Muscle layer of duodenum (tissue), 2 donors: ENCODE results near the gene ELANE.
"Not testable (repeated sequence)": the region's sequence is repeated elsewhere in the genome, so short reads cannot be mapped to it uniquely, and the experiment has no call there.

Source experiments
- H3K27ac ChIP-seq: one replicate; pipeline ENCODE4 v1.7.0; 2013; ENCODE audit warnings: mild to moderate bottlenecking, low read length
- H3K27me3 ChIP-seq: one replicate; pipeline ENCODE4 v1.7.0; 2013; ENCODE audit warnings: low read depth, mild to moderate bottlenecking, control low read depth, low read length
- H3K36me3 ChIP-seq, 2 donors: one replicate each; pipeline ENCODE4 v1.7.0; 2013; ENCODE audit warnings: low read length in 2 of 2, control low read depth in 1 of 2, mild to moderate bottlenecking in 1 of 2; ENCODE audit not compliant: insufficient read depth in 2 of 2, control insufficient read depth in 1 of 2
- H3K4me1 ChIP-seq, 2 donors: one replicate each; pipeline ENCODE4 v1.7.0; 2013; ENCODE audit warnings: low read length in 2 of 2, mild to moderate bottlenecking in 2 of 2, control low read depth in 1 of 2, moderate library complexity in 1 of 2; ENCODE audit not compliant: insufficient read depth in 2 of 2, control insufficient read depth in 1 of 2
- H3K4me3 ChIP-seq, 2 donors: one replicate each; pipeline ENCODE4 v1.7.0; 2013; ENCODE audit warnings: low read length in 2 of 2, low read depth in 1 of 2, mild to moderate bottlenecking in 1 of 2
- H3K9me3 ChIP-seq, 2 donors: one replicate each; pipeline ENCODE4 v1.7.0; 2013; ENCODE audit warnings: low read length in 2 of 2, control low read depth in 1 of 2, mild to moderate bottlenecking in 1 of 2; ENCODE audit not compliant: control insufficient read depth in 1 of 2
- donor health status: healthy.

The ELANE gene

GRCh38 chr19:829129-829758, 22.9 kb upstream of the ELANE start:
- Histone ChIP-seq H3K27me3 (no peaks in the 10 kb centered on the region), H3K4me3 (no peak overlapping the region)

GRCh38 chr19:831407-832369, 20.4 kb upstream of the ELANE start:
- Histone ChIP-seq H3K9me3 (no peaks in the 10 kb centered on the region), H3K27ac (no peak overlapping the region), H3K27me3 (peaks cover 7% of the 10 kb centered on the region), H3K36me3 (no peaks in the 10 kb centered on the region), H3K4me3 (no peak overlapping the region), H3K4me1 (no peaks in the 10 kb centered on the region)

More at GRCh38 chr19:829129-829758, 22.9 kb upstream of the ELANE start:
- Histone ChIP-seq H3K4me1 (no peaks in the 10 kb centered on the region), H3K36me3 (no peaks in the 10 kb centered on the region), H3K9me3 (no peaks in the 10 kb centered on the region), H3K27ac (no peak overlapping the region)

- H3K9me3 ChIP-seq = no peaks in the 10 kb centered on the region
- H3K27me3 ChIP-seq = peaks cover 7% of the 10 kb centered on the region
- no peak overlapping the region for H3K4me3 ChIP-seq
- H3K27ac ChIP-seq = no peak overlapping the region
- no peaks in the 10 kb centered on the region for H3K4me1 ChIP-seq
- H3K36me3 ChIP-seq = no peaks in the 10 kb centered on the region
Observed at GRCh38 chr19:834216-834615, 17.9 kb upstream of the ELANE start.

GRCh38 chr19:835210-835810, 16.8 kb upstream of the ELANE start:
- Histone ChIP-seq H3K27ac (no peak overlapping the region), H3K27me3 (peaks cover 7% of the 10 kb centered on the region), H3K4me1 (no peaks in the 10 kb centered on the region), H3K4me3 (no peak overlapping the region), H3K36me3 (no peaks in the 10 kb centered on the region), H3K9me3 (no peaks in the 10 kb centered on the region)

- no peak within 1 kb of the TSS for H3K4me3 ChIP-seq
- peaks cover 0 to 9% of the 10 kb centered on the region in 2 donors for H3K4me1 ChIP-seq
- H3K36me3 ChIP-seq = no peaks in the 10 kb centered on the region
- H3K27ac ChIP-seq = no peak within 1 kb of the TSS
- no peaks in the 10 kb centered on the region for H3K9me3 ChIP-seq
- H3K27me3 ChIP-seq = peaks cover 7% of the 10 kb centered on the region
Observed at GRCh38 chr19:840519-841206, 11.4 kb upstream of the ELANE start, which contains the start of gene PRTN3. Gene PRTN3, plus strand, starts transcription at chr19:840999. Its CDS starts 10 bp downstream, at chr19:841009.

GRCh38 chr19:842802-843179, 9.3 kb upstream of the ELANE start:
- H3K36me3 ChIP-seq, H3K9me3 ChIP-seq, H3K4me3 ChIP-seq, H3K27ac ChIP-seq, H3K27me3 ChIP-seq: not testable (repeated sequence)
- peaks cover 0 to 11% of the 10 kb centered on the region in 2 donors for H3K4me1 ChIP-seq

GRCh38 chr19:843180-843835, 8.8 kb upstream of the ELANE start:
- Histone ChIP-seq H3K36me3 (no peaks in the 10 kb centered on the region), H3K4me3 (peak overlapping the region in 1 of 2 donors; percentile 30), H3K27me3 (no peaks in the 10 kb centered on the region), H3K4me1 (peaks cover 0 to 14% of the 10 kb centered on the region in 2 donors), H3K9me3 (no peaks in the 10 kb centered on the region), H3K27ac (no peak overlapping the region)

GRCh38 chr19:843836-844545, 8.1 kb upstream of the ELANE start:
- Histone ChIP-seq H3K36me3 (no peaks in the 10 kb centered on the region), H3K27ac (no peak overlapping the region), H3K9me3 (no peaks in the 10 kb centered on the region), H3K4me3 (peak overlapping the region in 1 of 2 donors; percentile 30), H3K4me1 (peaks cover 0 to 14% of the 10 kb centered on the region in 2 donors), H3K27me3 (no peaks in the 10 kb centered on the region)

GRCh38 chr19:844546-844971, 7.5 kb upstream of the ELANE start:
- Histone ChIP-seq H3K9me3 (no peaks in the 10 kb centered on the region), H3K4me1 (peaks cover 0 to 14% of the 10 kb centered on the region in 2 donors), H3K27ac (no peak overlapping the region), H3K27me3 (no peaks in the 10 kb centered on the region), H3K4me3 (no peak overlapping the region), H3K36me3 (no peaks in the 10 kb centered on the region)
